Tibial artery (tissue), 4 donors: Measurements from ENCODE around the gene ARHGEF7.

Source experiments
- DNase-seq, 2 donors: peaks; one replicate each; pipeline ENCODE4 v3.0.0-alpha.2; 2019
- H3K27ac ChIP-seq, 2 donors: fragments of 200-600 bp; sonication (generic) in 1 of 2; 1 replicate in 1 of 2; 2 replicates in 1 of 2; pipeline ENCODE4 v1.5.1; 2018 to 2019; ENCODE audit warnings: mild to moderate bottlenecking in 1 of 2
- H3K27me3 ChIP-seq, 2 donors: fragments of 200-600 bp; sonication (generic) in 1 of 2; one replicate each; pipeline versions ENCODE4 v1.5.1 to v1.6.0; 2016 to 2019
- H3K36me3 ChIP-seq, 3 donors: fragments of 200-600 bp; sonication (generic) in 2 of 3; one replicate each; pipeline ENCODE4 v1.5.1; 2016 to 2019; ENCODE audit warnings: mild to moderate bottlenecking in 2 of 3
- H3K4me1 ChIP-seq, 4 donors: fragments of 200-600 bp; sonication (generic) in 2 of 4; 1 replicate in 3 of 4; 2 replicates in 1 of 4; pipeline ENCODE4 v1.5.1; 2016 to 2019
- H3K4me3 ChIP-seq, 2 donors: fragments of 200-600 bp; sonication (generic) in 1 of 2; 1 replicate in 1 of 2; 2 replicates in 1 of 2; pipeline ENCODE4 v1.5.1; 2018 to 2019; ENCODE audit warnings: mild to moderate bottlenecking in 2 of 2
- H3K9me3 ChIP-seq, 3 donors: fragments of 200-600 bp; sonication (generic) in 1 of 3; one replicate each; pipeline ENCODE4 v1.5.1; 2016 to 2019
- CTCF ChIP-seq, 2 experiments: fragments of 200-600 bp in 1 of 2; fragments of 450-650 bp in 1 of 2; IDR thresholded peaks; one replicate each; pipeline ENCODE4 v1.5.1; 2017 to 2019; ENCODE audit warnings: antibody characterized with exemption in 2 of 2, mild to moderate bottlenecking in 1 of 2, moderate library complexity in 1 of 2
- intact Hi-C: fragments of 100-400 bp; cut with DNase I; formaldehyde crosslinking; loops from one replicate; pipeline ENCODE4 v1.15.0; 2023; ENCODE audit warnings: low total_unique reads

Gene ARHGEF7

GRCh38 chr13:111095911-111096501, 19.1 kb upstream of the ARHGEF7 start:
- H3K27ac ChIP-seq = no peak overlapping the region
- H3K27me3 ChIP-seq = peaks cover 0 to 27% of the 10 kb centered on the region in 2 donors
- no peaks in the 10 kb centered on the region for H3K36me3 ChIP-seq
- no peaks in the 10 kb centered on the region for H3K9me3 ChIP-seq
- intact Hi-C loops = no loop called here
- no peak for DNase-seq
- no peaks in the 10 kb centered on the region for H3K4me1 ChIP-seq
- H3K4me3 ChIP-seq = no peak overlapping the region
- no peak for TF ChIP-seq CTCF (IDR thresholded peaks at IDR 0.05)

DNA sequence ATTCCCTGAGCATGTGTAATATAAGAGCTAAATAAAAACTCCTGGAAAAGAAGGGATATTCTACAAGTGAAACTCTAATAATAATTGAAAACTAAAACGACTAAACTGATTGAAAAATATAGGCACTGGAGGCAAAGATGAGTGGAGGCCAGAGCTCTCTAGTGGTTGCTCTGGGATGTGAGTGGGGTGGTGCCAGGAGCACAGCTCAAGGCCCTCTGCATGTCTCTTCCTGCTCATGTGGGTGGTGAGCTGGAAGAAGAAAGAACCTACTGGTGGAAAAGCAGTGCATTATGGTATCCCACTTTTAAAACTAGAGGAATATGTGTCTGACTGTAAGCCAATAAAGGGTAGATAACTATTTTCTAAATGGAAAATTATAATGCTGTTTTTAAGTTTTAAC, 15.8 kb upstream of the ARHGEF7 start:
- intact Hi-C loops = no loop called here

GRCh38 chr13:111110054-111110453, 5.1 kb upstream of the ARHGEF7 start:
- intact Hi-C loops = loop anchor here (5.0 kb wide), 1 partner anchor 43 kb away; no protein-coding TSS in a partner anchor
- no peaks in the 10 kb centered on the region for H3K36me3 ChIP-seq
- no peak for DNase-seq
- no peak overlapping the region for H3K27ac ChIP-seq
- no peak for TF ChIP-seq CTCF (IDR thresholded peaks at IDR 0.05)
- H3K4me1 ChIP-seq = peaks cover 0 to 7% (median 6%) of the 10 kb centered on the region in 4 donors
- no peak overlapping the region for H3K4me3 ChIP-seq
- H3K9me3 ChIP-seq = no peaks in the 10 kb centered on the region
- H3K27me3 ChIP-seq = no peaks in the 10 kb centered on the region

More for the DNA sequence above, 15.8 kb upstream of the ARHGEF7 start:
- Histone ChIP-seq H3K27me3 (peaks cover 0 to 11% of the 10 kb centered on the region in 2 donors), H3K36me3 (no peaks in the 10 kb centered on the region), H3K4me3 (no peak overlapping the region), H3K4me1 (no peaks in the 10 kb centered on the region), H3K9me3 (no peaks in the 10 kb centered on the region), H3K27ac (no peak overlapping the region)
- no peak for DNase-seq
- no peak for TF ChIP-seq CTCF (IDR thresholded peaks at IDR 0.05)

DNA sequence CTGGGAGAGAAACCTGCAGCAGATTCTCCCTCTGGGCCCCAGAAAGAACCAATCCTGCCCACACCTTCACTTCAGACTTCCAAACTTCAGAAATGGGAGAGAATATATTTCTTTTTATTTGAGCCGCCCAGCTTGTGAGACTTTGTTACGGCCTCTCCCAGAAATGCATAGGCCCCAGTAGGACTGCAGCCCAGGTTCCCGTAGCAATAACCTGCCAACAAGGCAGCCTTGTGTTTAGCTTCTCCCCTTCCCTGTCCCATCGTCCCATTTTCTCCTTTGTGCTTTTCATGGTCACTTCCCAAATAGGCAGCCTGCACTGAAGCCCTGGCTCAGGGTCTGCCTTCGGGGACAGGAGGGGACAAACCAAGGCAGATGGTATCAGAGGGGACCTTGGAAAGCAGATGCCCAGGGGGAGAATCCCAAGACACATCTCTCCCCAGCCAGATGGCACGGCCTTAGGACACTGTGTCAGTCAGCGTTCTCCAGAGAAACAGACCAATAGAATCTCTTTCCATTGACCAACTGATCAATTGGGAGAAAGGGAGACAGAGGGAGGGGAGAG, 3.7 kb upstream of the ARHGEF7 start:
- Histone ChIP-seq H3K36me3 (no peaks in the 10 kb centered on the region), H3K27me3 (no peaks in the 10 kb centered on the region), H3K4me1 (peaks cover 0 to 11% (median 6%) of the 10 kb centered on the region in 4 donors), H3K27ac (no peak overlapping the region), H3K4me3 (no peak overlapping the region), H3K9me3 (no peaks in the 10 kb centered on the region)
- no peak for TF ChIP-seq CTCF (IDR thresholded peaks at IDR 0.05)
- intact Hi-C loops = loop anchor here (5.0 kb wide), 1 partner anchor 44 kb away; no protein-coding TSS in a partner anchor
- peak in 1 of 2 donors; percentile 53 for DNase-seq

GRCh38 chr13:111112196-111112595, 2.9 kb upstream of the ARHGEF7 start:
- H3K36me3 ChIP-seq = no peaks in the 10 kb centered on the region
- H3K4me3 ChIP-seq = no peak overlapping the region
- TF ChIP-seq CTCF (IDR thresholded peaks at IDR 0.05) = no peak
- intact Hi-C loops = loop anchor here (5.0 kb wide), 1 partner anchor 45 kb away; no protein-coding TSS in a partner anchor
- H3K27me3 ChIP-seq = no peaks in the 10 kb centered on the region
- no peaks in the 10 kb centered on the region for H3K9me3 ChIP-seq
- no peak for DNase-seq
- peaks cover 0 to 19% (median 8%) of the 10 kb centered on the region in 4 donors for H3K4me1 ChIP-seq
- H3K27ac ChIP-seq = no peak overlapping the region
